ENCODE results near the gene PDE6H.

DNA sequence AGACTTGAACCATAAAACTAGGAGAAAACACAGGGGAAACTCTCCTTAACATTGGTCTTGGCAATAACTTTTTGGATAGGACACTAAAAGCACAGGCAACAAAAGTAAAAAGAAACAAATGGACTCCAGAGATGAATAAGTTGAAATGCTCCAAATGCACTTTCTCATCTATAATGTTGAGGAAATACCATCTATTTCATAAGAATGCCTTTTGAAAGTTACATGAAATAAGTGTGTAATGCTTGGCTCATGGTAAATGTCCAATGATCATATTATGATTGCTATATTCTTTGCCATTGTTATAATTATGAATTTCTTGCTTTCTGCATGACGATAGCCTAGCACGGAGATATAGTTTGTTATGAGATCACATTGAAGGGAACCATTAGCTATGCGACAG is 19.8 kb downstream of the PDE6H start:
- TF ChIP-seq CTCF (IDR thresholded peaks at IDR 0.05; ENCODE audit: control extremely low read depth in 1 of 3, insufficient read depth in 1 of 3, low read depth in 1 of 3, low read length in 3 of 3) (no peak), JUN (IDR thresholded peaks at IDR 0.05; ENCODE audit: low read depth, low read length) (no peak), ZNF274 (IDR thresholded peaks at IDR 0.05; ENCODE audit: borderline replicate concordance, extremely low read depth, low read length) (no peak), POLR2A (IDR thresholded peaks at IDR 0.05; ENCODE audit: control extremely low read depth in 1 of 2, low read depth in 2 of 2, low read length in 2 of 2) (no peak), EP300 (IDR thresholded peaks at IDR 0.05; ENCODE audit: borderline replicate concordance in 1 of 2, low read depth in 2 of 2, low read length in 2 of 2) (no peak), RXRA (IDR thresholded peaks at IDR 0.05; ENCODE audit: insufficient read depth, low read depth, low read length) (no peak), EGR1 (IDR thresholded peaks at IDR 0.05; ENCODE audit: borderline replicate concordance, low read depth, low read length) (no peak), EZH2 (IDR thresholded peaks at IDR 0.05; ENCODE audit: low read depth, low read length, severe bottlenecking) (no peak)

Measured in H1 (cell line).